ENCODE measurements around the gene KANSL1L. TPM values are rescaled to one million over a fixed set of nuclear protein-coding genes. Genes with fewer than 3 reads are reported as not detected.

KANSL1L gene
- total and polyA plus RNA-seq, 2 donors = 13.8 to 30.9 TPM

- H3K36me3 ChIP-seq (ENCODE audit: control insufficient read depth in 2 of 2, insufficient read depth in 2 of 2, low read length in 1 of 2) = peaks cover 0 to 20% of the 10 kb centered on the region in 2 donors
- H3K9me3 ChIP-seq (ENCODE audit: control insufficient read depth in 2 of 2, insufficient read depth in 1 of 2, low read length in 1 of 2) = no peaks in the 10 kb centered on the region
- no peak overlapping the region for H3K4me3 ChIP-seq (ENCODE audit: low read length in 2 of 2)
- no peak for DNase-seq (ENCODE audit: low read depth in 6 of 9, low spot score in 9 of 9)
- H3K27me3 ChIP-seq (ENCODE audit: control insufficient read depth in 2 of 2, insufficient read depth in 1 of 2, low read length in 1 of 2) = no peaks in the 10 kb centered on the region
- WGBS = 94% methylated on average over 2 of the region's 2 CpGs
- H3K4me1 ChIP-seq (ENCODE audit: control insufficient read depth in 2 of 2, insufficient read depth in 2 of 2, low read length in 2 of 2) = no peaks in the 10 kb centered on the region
- H3K27ac ChIP-seq (ENCODE audit: low read depth in 1 of 2, low read length in 1 of 2) = no peak overlapping the region
These were observed 143.0 kb downstream of the KANSL1L start for GRCh38 chr2:210028178-210028577.

GRCh38 chr2:210027608-210028007 is 143.6 kb downstream of the KANSL1L start:
- Histone ChIP-seq H3K27me3 (ENCODE audit: control insufficient read depth in 2 of 2, insufficient read depth in 1 of 2, low read length in 1 of 2) (no peaks in the 10 kb centered on the region), H3K4me1 (ENCODE audit: control insufficient read depth in 2 of 2, insufficient read depth in 2 of 2, low read length in 2 of 2) (no peaks in the 10 kb centered on the region), H3K27ac (ENCODE audit: low read depth in 1 of 2, low read length in 1 of 2) (no peak overlapping the region), H3K9me3 (ENCODE audit: control insufficient read depth in 2 of 2, insufficient read depth in 1 of 2, low read length in 1 of 2) (no peaks in the 10 kb centered on the region), H3K36me3 (ENCODE audit: control insufficient read depth in 2 of 2, insufficient read depth in 2 of 2, low read length in 1 of 2) (peaks cover 0 to 24% of the 10 kb centered on the region in 2 donors), H3K4me3 (ENCODE audit: low read length in 2 of 2) (no peak overlapping the region)
- no peak for DNase-seq (ENCODE audit: low read depth in 6 of 9, low spot score in 9 of 9)
- 98% methylated on average over 2 of the region's 2 CpGs for WGBS

GRCh38 chr2:210022824-210023223 is 148.4 kb downstream of the KANSL1L start:
- Histone ChIP-seq H3K27ac (ENCODE audit: low read depth in 1 of 2, low read length in 1 of 2) (no peak overlapping the region), H3K4me1 (ENCODE audit: control insufficient read depth in 2 of 2, insufficient read depth in 2 of 2, low read length in 2 of 2) (no peaks in the 10 kb centered on the region), H3K27me3 (ENCODE audit: control insufficient read depth in 2 of 2, insufficient read depth in 1 of 2, low read length in 1 of 2) (no peaks in the 10 kb centered on the region), H3K4me3 (ENCODE audit: low read length in 2 of 2) (no peak overlapping the region), H3K36me3 (ENCODE audit: control insufficient read depth in 2 of 2, insufficient read depth in 2 of 2, low read length in 1 of 2) (peaks cover 3 to 56% of the 10 kb centered on the region in 2 donors), H3K9me3 (ENCODE audit: control insufficient read depth in 2 of 2, insufficient read depth in 1 of 2, low read length in 1 of 2) (no peaks in the 10 kb centered on the region)
- WGBS = 97% methylated on average over 3 of the region's 3 CpGs
- DNase-seq (ENCODE audit: low read depth in 6 of 9, low spot score in 9 of 9) = no peak

- no peaks in the 10 kb centered on the region for H3K27me3 ChIP-seq (ENCODE audit: control insufficient read depth in 2 of 2, insufficient read depth in 1 of 2, low read length in 1 of 2)
- H3K27ac ChIP-seq (ENCODE audit: low read depth in 1 of 2, low read length in 1 of 2) = no peak overlapping the region
- DNase-seq (ENCODE audit: low read depth in 6 of 9, low spot score in 9 of 9) = no peak
- no peak overlapping the region for H3K4me3 ChIP-seq (ENCODE audit: low read length in 2 of 2)
- 96% methylated on average over 1 of the region's 1 CpG for WGBS
- no peaks in the 10 kb centered on the region for H3K9me3 ChIP-seq (ENCODE audit: control insufficient read depth in 2 of 2, insufficient read depth in 1 of 2, low read length in 1 of 2)
- H3K4me1 ChIP-seq (ENCODE audit: control insufficient read depth in 2 of 2, insufficient read depth in 2 of 2, low read length in 2 of 2) = no peaks in the 10 kb centered on the region
- H3K36me3 ChIP-seq (ENCODE audit: control insufficient read depth in 2 of 2, insufficient read depth in 2 of 2, low read length in 1 of 2) = peaks cover 6 to 74% of the 10 kb centered on the region in 2 donors
These were observed 151.1 kb downstream of the KANSL1L start for GRCh38 chr2:210020138-210020537.

GRCh38 chr2:210009896-210010295 is 161.3 kb downstream of the KANSL1L start:
- H3K9me3 ChIP-seq (ENCODE audit: control insufficient read depth in 2 of 2, insufficient read depth in 1 of 2, low read length in 1 of 2) = no peaks in the 10 kb centered on the region
- DNase-seq (ENCODE audit: low read depth in 6 of 9, low spot score in 9 of 9) = no peak
- H3K27ac ChIP-seq (ENCODE audit: low read depth in 1 of 2, low read length in 1 of 2) = no peak overlapping the region
- WGBS = 79% methylated on average over 3 of the region's 3 CpGs
- H3K4me1 ChIP-seq (ENCODE audit: control insufficient read depth in 2 of 2, insufficient read depth in 2 of 2, low read length in 2 of 2) = peaks cover 2 to 6% of the 10 kb centered on the region in 2 donors
- peaks cover 0 to 46% of the 10 kb centered on the region in 2 donors for H3K36me3 ChIP-seq (ENCODE audit: control insufficient read depth in 2 of 2, insufficient read depth in 2 of 2, low read length in 1 of 2)
- H3K4me3 ChIP-seq (ENCODE audit: low read length in 2 of 2) = no peak overlapping the region
- no peaks in the 10 kb centered on the region for H3K27me3 ChIP-seq (ENCODE audit: control insufficient read depth in 2 of 2, insufficient read depth in 1 of 2, low read length in 1 of 2)

- Histone ChIP-seq H3K27me3 (ENCODE audit: control insufficient read depth in 2 of 2, insufficient read depth in 1 of 2, low read length in 1 of 2) (no peaks in the 10 kb centered on the region), H3K4me1 (ENCODE audit: control insufficient read depth in 2 of 2, insufficient read depth in 2 of 2, low read length in 2 of 2) (peaks cover 5 to 9% of the 10 kb centered on the region in 2 donors), H3K27ac (ENCODE audit: low read depth in 1 of 2, low read length in 1 of 2) (no peak overlapping the region), H3K9me3 (ENCODE audit: control insufficient read depth in 2 of 2, insufficient read depth in 1 of 2, low read length in 1 of 2) (no peaks in the 10 kb centered on the region), H3K36me3 (ENCODE audit: control insufficient read depth in 2 of 2, insufficient read depth in 2 of 2, low read length in 1 of 2) (peaks cover 0 to 49% of the 10 kb centered on the region in 2 donors), H3K4me3 (ENCODE audit: low read length in 2 of 2) (no peak overlapping the region)
- 81% methylated on average over 6 of the region's 6 CpGs for WGBS
- no peak for DNase-seq (ENCODE audit: low read depth in 6 of 9, low spot score in 9 of 9)
These were observed 162.1 kb downstream of the KANSL1L start for GRCh38 chr2:210009126-210009525.

GRCh38 chr2:210007895-210008294 is 163.3 kb downstream of the KANSL1L start:
- DNase-seq (ENCODE audit: low read depth in 6 of 9, low spot score in 9 of 9) = no peak

GRCh38 chr2:210004881-210005280 is 166.3 kb downstream of the KANSL1L start:
- Histone ChIP-seq H3K4me1 (ENCODE audit: control insufficient read depth in 2 of 2, insufficient read depth in 2 of 2, low read length in 2 of 2) (peaks cover 15 to 18% of the 10 kb centered on the region in 2 donors), H3K4me3 (ENCODE audit: low read length in 2 of 2) (no peak overlapping the region), H3K9me3 (ENCODE audit: control insufficient read depth in 2 of 2, insufficient read depth in 1 of 2, low read length in 1 of 2) (no peaks in the 10 kb centered on the region), H3K36me3 (ENCODE audit: control insufficient read depth in 2 of 2, insufficient read depth in 2 of 2, low read length in 1 of 2) (peaks cover 0 to 26% of the 10 kb centered on the region in 2 donors), H3K27me3 (ENCODE audit: control insufficient read depth in 2 of 2, insufficient read depth in 1 of 2, low read length in 1 of 2) (no peaks in the 10 kb centered on the region), H3K27ac (ENCODE audit: low read depth in 1 of 2, low read length in 1 of 2) (no peak overlapping the region)
- 96% methylated on average over 2 of the region's 2 CpGs for WGBS
- no peak for DNase-seq (ENCODE audit: low read depth in 6 of 9, low spot score in 9 of 9)

More at GRCh38 chr2:210007895-210008294, 163.3 kb downstream of the KANSL1L start:
- H3K36me3 ChIP-seq (ENCODE audit: control insufficient read depth in 2 of 2, insufficient read depth in 2 of 2, low read length in 1 of 2) = peaks cover 0 to 46% of the 10 kb centered on the region in 2 donors
- H3K4me3 ChIP-seq (ENCODE audit: low read length in 2 of 2) = no peak overlapping the region
- H3K27me3 ChIP-seq (ENCODE audit: control insufficient read depth in 2 of 2, insufficient read depth in 1 of 2, low read length in 1 of 2) = no peaks in the 10 kb centered on the region
- H3K9me3 ChIP-seq (ENCODE audit: control insufficient read depth in 2 of 2, insufficient read depth in 1 of 2, low read length in 1 of 2) = no peaks in the 10 kb centered on the region
- 92% methylated on average over 2 of the region's 2 CpGs for WGBS
- H3K27ac ChIP-seq (ENCODE audit: low read depth in 1 of 2, low read length in 1 of 2) = no peak overlapping the region
- peaks cover 10 to 11% of the 10 kb centered on the region in 2 donors for H3K4me1 ChIP-seq (ENCODE audit: control insufficient read depth in 2 of 2, insufficient read depth in 2 of 2, low read length in 2 of 2)

- WGBS = 30% methylated on average over 2 of the region's 2 CpGs
- no peaks in the 10 kb centered on the region for H3K9me3 ChIP-seq (ENCODE audit: control insufficient read depth in 2 of 2, insufficient read depth in 1 of 2, low read length in 1 of 2)
- H3K4me3 ChIP-seq (ENCODE audit: low read length in 2 of 2) = peak overlapping the region; percentile 86 to 94
- DNase-seq (ENCODE audit: low read depth in 6 of 9, low spot score in 9 of 9) = no peak
- peaks cover 0 to 14% of the 10 kb centered on the region in 2 donors for H3K36me3 ChIP-seq (ENCODE audit: control insufficient read depth in 2 of 2, insufficient read depth in 2 of 2, low read length in 1 of 2)
- no peaks in the 10 kb centered on the region for H3K27me3 ChIP-seq (ENCODE audit: control insufficient read depth in 2 of 2, insufficient read depth in 1 of 2, low read length in 1 of 2)
- H3K27ac ChIP-seq (ENCODE audit: low read depth in 1 of 2, low read length in 1 of 2) = no peak overlapping the region
- peaks cover 15 to 18% of the 10 kb centered on the region in 2 donors for H3K4me1 ChIP-seq (ENCODE audit: control insufficient read depth in 2 of 2, insufficient read depth in 2 of 2, low read length in 2 of 2)
These were observed 167.8 kb downstream of the KANSL1L start for GRCh38 chr2:210003359-210003758.
